HCT116 (cell line): ENCODE data around the gene RAPH1. TPM values are rescaled to one million over a fixed set of nuclear protein-coding genes. Genes with fewer than 3 reads are reported as not detected.

ENCODE experiments used
- ATAC-seq: fragments of 200-7000 bp; cut with Tn5 transposase; 2 replicates; pipeline ENCODE4 v1.9.1; 2020; ENCODE audit warnings: mild to moderate bottlenecking, moderate library complexity
- BruUV-seq: library from RNA; stranded (reverse); fragments of 400-500 nt; replicated peaks from 2 replicates; lab custom pipeline; 2021; lab: Mats Ljungman, UMichigan
- CTCF ChIA-PET: fragments of 300-600 bp; sonication (Branson Sonifier 250); formaldehyde crosslinking; loops from one replicate; lab custom pipeline; 2021; ENCODE audit warnings: antibody characterized with exemption; lab: Charles Lee
- POLR2A ChIA-PET: fragments of 300-600, 350-600 bp; sonication (Branson Sonifier 250); formaldehyde crosslinking; loops from one replicate; lab custom pipeline; 2021; ENCODE audit warnings: antibody characterized with exemption; lab: Charles Lee
- RAD21 ChIA-PET, 2 experiments: fragments of 300-600 bp; sonication (Branson Sonifier 250); formaldehyde crosslinking; loops; one replicate each; lab custom pipeline; 2023; ENCODE audit warnings: low total read pairs in 2 of 2; ENCODE audit not compliant: uncharacterized antibody in 2 of 2, unreplicated experiment in 2 of 2, low non-redundant PET in 1 of 2; lab: Charles Lee
- DNase-seq: peaks from one replicate; pipeline ENCODE4 v3.0.0-alpha.2; 2010; ENCODE audit warnings: low read depth, low spot score
- H2AFZ ChIP-seq: fragments of 200-600 bp; shearing (Covaris generic), sonication (generic); 2 replicates; pipeline ENCODE4 v1.6.1; 2017; ENCODE audit warnings: low read depth, mixed run types, mixed read lengths, antibody characterized with exemption, low read length; ENCODE audit not compliant: poor library complexity, severe bottlenecking
- H3K27ac ChIP-seq: 2 replicates; pipeline ENCODE4 v1.5.1; 2012; ENCODE audit warnings: low read depth, low read length
- H3K27me3 ChIP-seq: fragments of 200-600 bp; sonication (generic); 2 replicates; pipeline ENCODE4 v1.6.1; 2016; ENCODE audit warnings: mixed run types, low read length, mixed read lengths; ENCODE audit not compliant: insufficient read depth
- H3K36me3 ChIP-seq, 2 experiments: fragments of 200-500 bp in 1 of 2; fragments of 200-600 bp in 1 of 2; sonication (Bioruptor generic) in 1 of 2; sonication (generic) in 1 of 2; 2 replicates each; pipeline versions ENCODE4 v1.5.1 to v1.6.1; 2014 to 2016; ENCODE audit warnings: low read length in 2 of 2, inconsistent platforms in 1 of 2, mixed read lengths in 1 of 2, mixed run types in 1 of 2; ENCODE audit not compliant: insufficient read depth in 2 of 2, control insufficient read depth in 1 of 2
- H3K4me1 ChIP-seq, 2 experiments: fragments of 200-600 bp in 1 of 2; sonication (generic) in 1 of 2; 2 replicates each; pipeline versions ENCODE4 v1.5.1 to v1.6.1; 2012 to 2017; ENCODE audit warnings: low read length in 2 of 2, inconsistent platforms in 1 of 2, mild to moderate bottlenecking in 1 of 2, mixed read lengths in 1 of 2, mixed run types in 1 of 2, moderate library complexity in 1 of 2; ENCODE audit not compliant: insufficient read depth in 2 of 2, control insufficient read depth in 1 of 2
- H3K4me2 ChIP-seq: fragments of 200-600 bp; sonication (generic); 2 replicates; pipeline ENCODE4 v1.6.1; 2017; ENCODE audit warnings: mixed run types, low read length, mixed read lengths
- H3K4me3 ChIP-seq, 2 experiments: fragments of 200-600 bp in 1 of 2; sonication (generic) in 1 of 2; replicated peaks in 1 of 2; 2 replicates each; pipeline ENCODE4 v1.5.1; 2011 to 2016; ENCODE audit warnings: low read length in 2 of 2, control low read depth in 1 of 2, low read depth in 1 of 2, mild to moderate bottlenecking in 1 of 2, mixed read lengths in 1 of 2, mixed run types in 1 of 2
- H3K79me2 ChIP-seq: fragments of 200-600 bp; sonication (generic); 2 replicates; pipeline ENCODE4 v1.6.1; 2017; ENCODE audit warnings: mild to moderate bottlenecking, mixed run types, low read length, moderate library complexity, mixed read lengths; ENCODE audit not compliant: insufficient read depth
- H3K9ac ChIP-seq: fragments of 200-600 bp; sonication (generic); 2 replicates; pipeline ENCODE4 v1.6.1; 2016; ENCODE audit warnings: low read length, mixed read lengths
- H3K9me2 ChIP-seq: fragments of 200-600 bp; sonication (generic), shearing (Covaris generic); 2 replicates; pipeline ENCODE4 v1.6.1; 2017; ENCODE audit warnings: mixed run types, mild to moderate bottlenecking, moderate library complexity; ENCODE audit not compliant: insufficient read depth
- H3K9me3 ChIP-seq, 2 experiments: fragments of 200-500 bp in 1 of 2; fragments of 200-600 bp in 1 of 2; sonication (Bioruptor generic) in 1 of 2; sonication (generic) in 1 of 2; 2 replicates each; pipeline ENCODE4 v1.6.1; 2014 to 2017; ENCODE audit warnings: low read length in 2 of 2, mixed read lengths in 2 of 2, inconsistent platforms in 1 of 2, low read depth in 1 of 2, mild to moderate bottlenecking in 1 of 2, mixed run types in 1 of 2, moderate library complexity in 1 of 2; ENCODE audit not compliant: control insufficient read depth in 1 of 2, insufficient read depth in 1 of 2
- H4K20me1 ChIP-seq: fragments of 200-600 bp; sonication (generic), shearing (Covaris generic); 2 replicates; pipeline ENCODE4 v1.6.1; 2017; ENCODE audit warnings: mixed run types, mild to moderate bottlenecking, moderate library complexity; ENCODE audit not compliant: insufficient read depth
- CBX3 ChIP-seq: IDR thresholded peaks from 2 replicates; pipeline ENCODE4 v1.6.1; 2012; ENCODE audit warnings: low read depth
- CEBPB ChIP-seq: IDR thresholded peaks from 2 replicates; pipeline ENCODE4 v1.6.1; 2012; ENCODE audit warnings: low read depth
- POLR2A ChIP-seq: IDR thresholded peaks from 2 replicates; pipeline ENCODE4 v1.7.0; 2011; ENCODE audit warnings: borderline replicate concordance; ENCODE audit not compliant: insufficient read depth, insufficient read length; ENCODE audit errors: extremely low read depth
- SP1 ChIP-seq: IDR thresholded peaks from 2 replicates; pipeline ENCODE4 v1.6.1; 2012; ENCODE audit warnings: low read depth
- ZNF274 ChIP-seq: fragments of 200-500 bp; sonication (Bioruptor generic); IDR thresholded peaks from 2 replicates; pipeline ENCODE4 v1.6.1; 2014; ENCODE audit warnings: mild to moderate bottlenecking, low read depth, low read length, inconsistent platforms
- intact Hi-C: fragments of 100-400 bp; cut with micrococcal nuclease; formaldehyde crosslinking; loops from 2 replicates; pipeline ENCODE4 v1.10.0; 2022
- total RNA-seq: library from RNA; stranded (reverse); gene quantifications from one replicate; pipeline ENCODE4 v1.2.1, GENCODE V29; 2021; ENCODE audit not compliant: unreplicated experiment
- TF ChIP-seq, protein P1 (sequence below): IDR thresholded peaks from 2 replicates; pipeline ENCODE4 v1.6.1; 2011; ENCODE audit warnings: mild to moderate bottlenecking, low read length, moderate library complexity; ENCODE audit not compliant: insufficient replicate concordance; ENCODE audit errors: extremely low read depth
- TF ChIP-seq, protein P2 (sequence below): IDR thresholded peaks from 2 replicates; pipeline ENCODE4 v1.6.1; 2012; ENCODE audit warnings: low read depth

The RAPH1 gene
- total RNA-seq, 1 experiment from 2014 or later: 22.3 TPM

GRCh38 chr2:203361495-203361894 is 173.6 kb downstream of the RAPH1 start (continued):
- TF ChIP-seq, protein P1, sequence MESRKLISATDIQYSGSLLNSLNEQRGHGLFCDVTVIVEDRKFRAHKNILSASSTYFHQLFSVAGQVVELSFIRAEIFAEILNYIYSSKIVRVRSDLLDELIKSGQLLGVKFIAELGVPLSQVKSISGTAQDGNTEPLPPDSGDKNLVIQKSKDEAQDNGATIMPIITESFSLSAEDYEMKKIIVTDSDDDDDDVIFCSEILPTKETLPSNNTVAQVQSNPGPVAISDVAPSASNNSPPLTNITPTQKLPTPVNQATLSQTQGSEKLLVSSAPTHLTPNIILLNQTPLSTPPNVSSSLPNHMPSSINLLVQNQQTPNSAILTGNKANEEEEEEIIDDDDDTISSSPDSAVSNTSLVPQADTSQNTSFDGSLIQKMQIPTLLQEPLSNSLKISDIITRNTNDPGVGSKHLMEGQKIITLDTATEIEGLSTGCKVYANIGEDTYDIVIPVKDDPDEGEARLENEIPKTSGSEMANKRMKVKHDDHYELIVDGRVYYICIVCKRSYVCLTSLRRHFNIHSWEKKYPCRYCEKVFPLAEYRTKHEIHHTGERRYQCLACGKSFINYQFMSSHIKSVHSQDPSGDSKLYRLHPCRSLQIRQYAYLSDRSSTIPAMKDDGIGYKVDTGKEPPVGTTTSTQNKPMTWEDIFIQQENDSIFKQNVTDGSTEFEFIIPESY: no peak
- TF ChIP-seq POLR2A (no peak), SP1 (no peak), ZNF274 (no peak)
- TF ChIP-seq, protein P2, sequence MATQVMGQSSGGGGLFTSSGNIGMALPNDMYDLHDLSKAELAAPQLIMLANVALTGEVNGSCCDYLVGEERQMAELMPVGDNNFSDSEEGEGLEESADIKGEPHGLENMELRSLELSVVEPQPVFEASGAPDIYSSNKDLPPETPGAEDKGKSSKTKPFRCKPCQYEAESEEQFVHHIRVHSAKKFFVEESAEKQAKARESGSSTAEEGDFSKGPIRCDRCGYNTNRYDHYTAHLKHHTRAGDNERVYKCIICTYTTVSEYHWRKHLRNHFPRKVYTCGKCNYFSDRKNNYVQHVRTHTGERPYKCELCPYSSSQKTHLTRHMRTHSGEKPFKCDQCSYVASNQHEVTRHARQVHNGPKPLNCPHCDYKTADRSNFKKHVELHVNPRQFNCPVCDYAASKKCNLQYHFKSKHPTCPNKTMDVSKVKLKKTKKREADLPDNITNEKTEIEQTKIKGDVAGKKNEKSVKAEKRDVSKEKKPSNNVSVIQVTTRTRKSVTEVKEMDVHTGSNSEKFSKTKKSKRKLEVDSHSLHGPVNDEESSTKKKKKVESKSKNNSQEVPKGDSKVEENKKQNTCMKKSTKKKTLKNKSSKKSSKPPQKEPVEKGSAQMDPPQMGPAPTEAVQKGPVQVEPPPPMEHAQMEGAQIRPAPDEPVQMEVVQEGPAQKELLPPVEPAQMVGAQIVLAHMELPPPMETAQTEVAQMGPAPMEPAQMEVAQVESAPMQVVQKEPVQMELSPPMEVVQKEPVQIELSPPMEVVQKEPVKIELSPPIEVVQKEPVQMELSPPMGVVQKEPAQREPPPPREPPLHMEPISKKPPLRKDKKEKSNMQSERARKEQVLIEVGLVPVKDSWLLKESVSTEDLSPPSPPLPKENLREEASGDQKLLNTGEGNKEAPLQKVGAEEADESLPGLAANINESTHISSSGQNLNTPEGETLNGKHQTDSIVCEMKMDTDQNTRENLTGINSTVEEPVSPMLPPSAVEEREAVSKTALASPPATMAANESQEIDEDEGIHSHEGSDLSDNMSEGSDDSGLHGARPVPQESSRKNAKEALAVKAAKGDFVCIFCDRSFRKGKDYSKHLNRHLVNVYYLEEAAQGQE: no peak
- TF ChIP-seq, all 23 proteins: peak for 0

GRCh38 chr2:203360833-203361430 is 174.2 kb downstream of the RAPH1 start:
- ChIA-PET CTCF (no interaction called here), POLR2A (no interaction called here), RAD21 (no interaction called here)
- intact Hi-C loops: no loop called here
- Histone ChIP-seq H2AFZ (no peak overlapping the region), H3K27me3 (no peaks in the 10 kb centered on the region), H3K9me2 (no peaks in the 10 kb centered on the region), H4K20me1 (no peaks in the 10 kb centered on the region), H3K4me1 (no peaks in the 10 kb centered on the region), H3K4me3 (no peak overlapping the region), H3K4me2 (no peak overlapping the region), H3K27ac (no peak overlapping the region), H3K9ac (no peak overlapping the region), H3K79me2 (peaks cover 62% of the 10 kb centered on the region), H3K9me3 (no peaks in the 10 kb centered on the region; a peak in 1 of 4 replicates), H3K36me3 (no peaks in the 10 kb centered on the region; a peak in 1 of 4 replicates)
- ATAC-seq: no peak
- no TSS peak for BruUV-seq
- TF ChIP-seq CBX3 (no peak), CEBPB (no peak)
- no peak for DNase-seq
